GM19025 (cell line): ENCODE results near the gene RIMBP2.

Experiments
- ATAC-seq: cut with Tn5 transposase; IDR thresholded peaks from one replicate; pipeline ENCODE4 v1.9.1; 2021; ENCODE audit warnings: mild to moderate bottlenecking, low read depth, moderate library complexity; ENCODE audit not compliant: unreplicated experiment

The RIMBP2 gene

GRCh38 chr12:130362060-130362459, 354.0 kb downstream of the RIMBP2 start:
- no peak for ATAC-seq

- no peak for ATAC-seq
Observed at GRCh38 chr12:130357729-130358330, 358.3 kb downstream of the RIMBP2 start.

- no peak for ATAC-seq
Observed at GRCh38 chr12:130357241-130357640, 358.9 kb downstream of the RIMBP2 start.

- ATAC-seq, result no peak
Observed at GRCh38 chr12:130356222-130356621, 359.9 kb downstream of the RIMBP2 start.

- no peak for ATAC-seq
Observed at GRCh38 chr12:130354407-130354806, 361.7 kb downstream of the RIMBP2 start.

GRCh38 chr12:130353081-130353480, 363.0 kb downstream of the RIMBP2 start:
- ATAC-seq, result no peak

GRCh38 chr12:130351326-130351725, 364.8 kb downstream of the RIMBP2 start:
- ATAC-seq, result no peak

GRCh38 chr12:130350715-130351114, 365.4 kb downstream of the RIMBP2 start:
- ATAC-seq, result no peak

GRCh38 chr12:130347588-130347987, 368.5 kb downstream of the RIMBP2 start:
- no peak for ATAC-seq
